ENCODE results near the gene TPD52L2.

TPD52L2 gene

DNA sequence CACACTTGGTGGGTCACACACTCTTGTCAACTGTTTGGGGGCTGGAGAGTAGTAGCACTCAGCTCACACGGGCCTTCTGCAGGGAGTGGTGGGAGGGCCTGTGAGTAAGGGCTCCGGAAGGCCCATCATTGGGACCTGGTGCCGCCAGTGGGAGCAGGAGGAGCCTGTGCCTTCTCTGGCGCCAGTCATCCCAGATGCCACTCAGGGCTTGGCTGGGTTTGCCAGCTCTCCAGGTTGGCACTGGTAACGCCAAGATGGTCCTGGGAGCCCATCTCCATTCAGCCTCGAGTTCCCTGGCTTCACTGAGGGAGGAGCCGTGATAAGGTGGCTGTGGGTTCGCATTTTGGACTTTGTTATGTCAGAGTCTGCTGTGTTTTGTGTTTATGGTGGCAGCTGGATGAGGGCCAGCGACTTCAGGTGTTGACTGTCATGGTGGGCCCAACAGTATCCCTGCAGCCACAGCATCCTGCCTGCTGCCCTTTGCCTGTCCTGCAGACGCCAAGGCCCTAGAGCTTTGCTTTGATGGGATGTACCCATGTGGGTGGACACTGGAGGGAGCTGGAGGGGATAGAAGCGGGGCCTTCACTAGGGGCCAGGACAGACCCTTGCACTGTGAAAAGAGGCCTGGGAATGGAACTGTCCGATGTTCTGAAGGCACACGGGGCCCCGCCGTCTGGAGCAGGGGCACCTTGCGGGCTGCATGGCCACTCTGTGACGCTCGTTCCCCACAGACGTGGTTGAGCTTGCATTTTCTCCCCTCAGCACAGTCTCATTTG, 16.6 kb downstream of the TPD52L2 start:
- DNase-seq, result no peak

DNA sequence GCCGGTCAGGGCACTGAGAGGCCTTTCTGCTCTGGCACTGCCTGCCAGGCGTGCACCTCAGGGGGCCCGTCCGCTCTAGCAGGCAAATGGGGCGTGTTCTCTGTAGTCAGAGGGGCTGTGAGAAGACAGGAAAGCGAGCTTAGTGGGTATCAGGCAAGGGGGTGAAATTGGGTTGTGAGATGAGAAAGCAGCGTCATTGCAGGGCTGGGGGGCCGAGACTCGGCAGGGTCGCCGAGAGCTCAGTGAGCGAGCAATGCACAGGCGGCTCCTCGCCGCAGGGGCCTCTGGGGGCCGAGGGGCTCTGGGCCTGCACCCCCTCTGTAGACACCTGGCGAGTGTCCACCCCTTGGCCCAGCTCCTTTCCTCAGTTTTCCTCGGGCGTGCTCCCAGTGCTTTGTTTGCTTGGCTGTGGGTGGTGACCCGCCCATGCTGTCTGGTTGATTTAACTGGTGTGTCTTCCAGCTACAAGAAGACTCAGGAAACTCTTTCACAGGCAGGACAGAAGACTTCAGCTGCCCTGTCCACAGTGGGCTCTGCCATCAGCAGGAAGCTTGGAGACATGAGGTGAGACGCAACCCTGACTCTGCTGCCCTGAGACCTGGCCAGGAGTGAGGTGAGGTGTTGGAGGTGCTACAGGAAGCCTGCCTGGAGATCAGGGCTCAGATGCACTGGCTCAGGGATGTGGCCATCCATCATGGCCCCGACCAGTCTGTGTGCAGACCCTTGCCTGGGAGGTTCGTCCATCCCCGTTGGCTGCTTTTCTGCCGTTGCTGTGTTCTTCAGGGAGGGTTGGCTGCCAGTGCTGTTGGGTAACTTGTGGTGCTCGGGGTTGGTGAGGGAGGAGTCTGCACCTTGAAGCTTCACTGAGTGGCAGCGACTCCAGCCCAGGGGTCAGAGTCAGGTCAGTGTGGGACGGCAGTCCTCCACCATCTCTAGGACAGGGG, 17.5 kb downstream of the TPD52L2 start:
- DNase-seq, result no peak

DNA sequence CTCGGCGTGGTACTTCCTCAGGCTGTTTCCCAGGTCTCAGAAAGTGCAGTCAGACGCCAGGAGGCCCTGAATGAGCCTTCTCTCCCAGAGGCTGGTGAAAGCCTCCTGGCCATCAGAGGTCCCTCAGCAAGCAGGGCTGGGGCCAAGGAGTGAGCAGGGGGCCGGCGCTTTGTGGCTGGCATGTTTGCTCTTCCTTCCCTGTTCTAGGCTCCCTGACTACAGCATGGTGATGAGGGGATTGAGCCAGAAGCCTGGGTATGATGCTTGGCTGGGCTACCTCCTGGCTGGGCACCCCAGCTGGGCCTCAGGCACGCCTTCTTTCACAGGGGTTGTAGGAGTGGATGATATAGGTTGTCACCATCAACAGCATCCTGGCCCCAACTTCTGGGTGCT, 18.1 kb downstream of the TPD52L2 start:
- no peak for DNase-seq

DNA sequence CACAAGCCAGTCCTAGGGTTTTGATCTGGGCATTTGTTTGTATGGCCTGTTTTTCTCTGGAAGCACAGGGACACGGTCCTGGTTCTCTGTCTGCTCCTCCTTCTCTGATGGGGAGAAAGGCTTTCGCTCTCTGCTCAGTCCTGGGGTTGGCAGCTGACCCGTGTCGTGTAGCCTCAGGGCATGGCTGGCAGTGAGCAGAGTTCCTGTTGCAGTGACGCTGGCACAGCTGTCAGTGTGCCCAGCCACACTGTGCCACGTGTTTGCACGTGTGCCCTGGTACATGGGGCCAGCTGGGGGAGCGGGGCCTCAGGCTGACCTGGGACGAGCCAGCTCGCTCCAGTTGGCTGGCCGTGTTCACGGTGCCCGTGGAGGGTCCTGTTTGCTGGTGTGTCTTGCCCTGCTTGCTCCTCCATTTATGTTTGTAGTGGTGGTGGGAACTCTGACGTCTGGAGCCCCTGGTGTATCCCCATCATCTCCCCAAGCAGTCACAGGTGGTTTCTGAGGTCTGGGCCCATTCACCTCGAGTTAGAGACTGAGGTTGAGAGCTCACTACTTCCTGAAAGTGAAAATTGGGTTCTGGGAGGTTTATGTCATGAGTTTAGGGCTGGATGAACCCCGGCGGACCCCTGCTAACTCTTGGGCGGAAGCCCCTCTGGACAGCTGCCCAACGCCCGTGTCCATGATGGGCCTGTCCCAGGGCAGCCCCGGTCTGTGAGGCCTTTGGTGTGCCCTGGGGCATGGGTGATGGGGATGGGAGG, 19.6 kb downstream of the TPD52L2 start:
- DNase-seq, result peak; percentile 37

DNA sequence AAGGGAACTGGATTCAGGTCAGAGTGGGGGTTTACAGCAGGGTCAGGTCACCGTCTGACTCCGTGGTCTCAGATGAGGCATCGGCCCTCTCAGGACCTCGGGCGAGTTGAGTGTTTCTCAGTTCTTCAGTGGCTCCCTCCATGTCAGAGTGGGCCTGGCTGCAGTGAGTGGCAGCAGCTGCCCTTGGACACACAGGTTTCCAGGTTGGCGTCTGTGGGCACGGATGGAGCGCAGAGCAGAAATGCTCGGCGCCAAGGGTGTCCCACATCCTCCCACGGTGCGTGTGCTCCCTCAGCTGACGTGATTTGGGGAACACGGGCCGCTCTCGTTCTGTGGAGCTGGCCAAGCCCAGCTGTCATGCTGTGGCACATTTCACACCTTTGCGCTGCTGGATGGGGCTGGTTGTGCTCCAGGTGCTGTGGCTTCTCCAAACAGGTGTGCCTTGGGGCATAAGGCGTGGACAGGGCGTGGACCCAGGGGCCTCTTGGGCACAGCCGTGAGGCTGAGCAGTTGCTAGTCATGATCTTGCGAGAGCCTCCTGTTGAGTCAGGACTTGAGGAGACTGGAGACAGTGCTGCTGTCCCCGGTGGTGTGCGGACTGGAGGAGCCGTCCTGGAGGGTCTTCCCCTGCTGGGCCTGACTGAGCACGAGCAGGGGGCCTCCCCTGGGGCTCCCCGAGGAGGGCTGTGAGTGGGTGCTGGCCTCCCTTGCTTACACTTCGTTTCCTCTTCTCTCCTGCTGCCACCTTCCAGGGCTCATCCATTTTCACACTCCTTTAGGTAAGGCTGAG, 20.4 kb downstream of the TPD52L2 start:
- no peak for DNase-seq

DNA sequence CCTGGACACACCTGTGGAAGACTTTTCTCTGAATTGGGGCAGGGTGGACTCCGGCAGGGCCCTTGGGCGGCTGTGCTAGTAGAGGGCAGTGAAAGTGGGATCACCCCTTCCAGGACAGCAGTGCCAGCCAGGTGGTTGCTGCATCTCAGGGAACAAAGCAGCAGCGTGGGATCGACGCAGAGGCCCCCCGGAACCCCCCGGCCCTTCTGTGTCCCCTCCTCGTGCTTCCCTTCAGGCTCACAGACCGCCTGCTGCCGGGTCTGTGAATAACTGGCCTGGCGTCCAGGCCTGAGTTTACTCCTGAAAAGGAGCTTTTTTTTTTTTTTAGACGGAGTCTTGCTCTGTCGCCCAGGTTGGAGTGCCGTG, 21.0 kb downstream of the TPD52L2 start:
- DNase-seq, result no peak

DNA sequence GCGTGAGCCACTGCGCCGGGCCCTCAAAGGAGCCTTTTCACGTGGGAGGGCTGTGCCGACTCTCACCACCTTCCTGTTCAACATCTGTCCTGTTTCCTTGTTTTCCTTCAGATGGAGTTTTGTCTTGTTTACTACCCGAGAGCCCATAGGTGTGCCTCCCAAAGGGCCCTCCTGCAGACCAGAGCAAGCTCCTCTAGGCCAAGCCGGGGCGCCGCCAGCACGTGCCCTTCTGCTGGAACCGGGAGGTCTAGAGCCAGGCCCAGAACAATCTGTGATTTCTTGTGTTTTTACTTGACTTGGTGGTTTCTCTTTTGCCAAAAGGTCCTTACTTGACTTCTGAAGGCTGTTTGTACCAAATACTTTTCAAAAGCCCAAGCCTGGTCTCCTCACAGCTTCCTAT, 21.9 kb downstream of the TPD52L2 start:
- no peak for DNase-seq

DNA sequence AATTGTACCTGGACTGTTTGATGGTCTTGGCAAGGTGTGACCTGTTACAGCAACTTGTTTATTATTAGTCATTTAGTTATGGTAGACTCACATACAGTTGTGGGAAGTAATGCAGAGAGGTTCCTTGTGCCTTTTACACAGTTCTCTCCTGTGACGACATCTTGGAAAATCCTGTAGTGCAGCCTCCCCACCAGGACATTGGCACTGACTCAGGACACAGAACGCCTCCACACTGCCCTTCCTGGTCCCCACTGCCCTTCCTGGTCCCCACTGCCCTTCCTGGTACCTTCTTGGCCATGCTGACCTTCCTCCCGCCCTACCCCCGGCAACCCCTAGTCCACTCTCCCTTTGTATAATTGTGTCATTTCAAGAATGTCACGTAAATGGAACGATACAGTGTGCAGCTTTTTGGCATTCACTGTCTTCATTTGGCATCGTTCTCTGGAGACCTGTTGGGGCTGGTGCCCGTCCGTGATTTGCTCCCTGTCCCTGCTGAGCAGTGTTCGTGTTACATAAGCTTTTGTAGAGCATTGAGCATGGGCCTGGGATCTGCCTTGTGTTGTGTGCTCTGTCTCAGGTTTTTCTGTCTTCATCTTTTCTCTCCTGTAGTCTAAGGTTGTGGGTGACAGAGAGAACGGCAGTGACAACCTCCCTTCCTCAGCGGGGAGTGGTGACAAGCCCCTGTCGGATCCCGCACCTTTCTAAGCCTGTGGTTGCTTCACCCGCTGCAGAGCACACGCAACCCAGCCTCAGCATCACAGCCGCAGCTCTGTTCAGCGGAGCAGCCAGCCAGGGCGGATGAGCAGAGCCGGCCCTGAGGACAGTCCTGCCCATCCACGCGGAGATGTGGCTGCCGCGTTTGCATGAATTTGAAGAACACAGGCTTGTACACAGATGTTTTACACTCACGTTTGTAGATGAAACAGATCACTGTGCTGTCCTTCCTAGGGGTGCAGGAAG, 24.5 kb downstream of the TPD52L2 start:
- no peak for DNase-seq

DNA sequence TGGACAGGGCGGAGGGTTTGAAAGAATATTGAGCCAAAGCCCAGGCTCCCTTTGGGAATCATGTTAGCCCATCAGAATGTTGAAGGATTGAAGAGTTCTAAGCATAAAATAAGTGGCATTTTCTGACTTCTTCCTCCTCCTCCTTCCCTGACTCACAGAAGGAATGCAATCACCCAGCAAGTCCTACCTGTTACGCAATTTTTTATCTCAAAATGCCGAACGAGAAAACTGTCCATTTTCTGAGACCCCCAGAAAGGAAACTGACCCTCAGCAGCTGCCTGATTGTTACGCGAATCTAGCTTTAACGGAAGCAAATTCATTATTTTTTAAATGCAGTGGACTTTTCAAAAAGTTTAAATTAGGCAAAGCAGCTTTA, 25.1 kb downstream of the TPD52L2 start:
- no peak for DNase-seq

DNA sequence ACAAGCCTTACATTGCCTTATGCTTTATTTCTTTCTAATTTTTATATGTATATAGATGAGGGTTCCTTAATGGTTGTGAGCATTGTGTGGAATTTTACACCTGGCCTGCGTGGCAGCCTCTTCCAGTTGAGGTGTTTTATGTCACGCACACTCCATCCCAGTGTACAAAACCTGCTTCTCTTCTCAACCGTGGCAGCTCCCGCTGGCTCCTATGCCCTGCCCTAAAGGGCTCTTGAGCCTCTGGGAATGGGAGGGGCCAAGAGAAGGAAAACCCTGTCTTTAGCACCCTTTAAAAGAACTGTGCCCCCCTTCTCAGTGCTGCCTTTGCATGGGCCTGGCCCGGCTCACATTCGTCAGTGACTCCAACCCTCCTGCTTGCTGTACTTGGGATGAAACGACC, 25.5 kb downstream of the TPD52L2 start:
- no peak for DNase-seq

DNA sequence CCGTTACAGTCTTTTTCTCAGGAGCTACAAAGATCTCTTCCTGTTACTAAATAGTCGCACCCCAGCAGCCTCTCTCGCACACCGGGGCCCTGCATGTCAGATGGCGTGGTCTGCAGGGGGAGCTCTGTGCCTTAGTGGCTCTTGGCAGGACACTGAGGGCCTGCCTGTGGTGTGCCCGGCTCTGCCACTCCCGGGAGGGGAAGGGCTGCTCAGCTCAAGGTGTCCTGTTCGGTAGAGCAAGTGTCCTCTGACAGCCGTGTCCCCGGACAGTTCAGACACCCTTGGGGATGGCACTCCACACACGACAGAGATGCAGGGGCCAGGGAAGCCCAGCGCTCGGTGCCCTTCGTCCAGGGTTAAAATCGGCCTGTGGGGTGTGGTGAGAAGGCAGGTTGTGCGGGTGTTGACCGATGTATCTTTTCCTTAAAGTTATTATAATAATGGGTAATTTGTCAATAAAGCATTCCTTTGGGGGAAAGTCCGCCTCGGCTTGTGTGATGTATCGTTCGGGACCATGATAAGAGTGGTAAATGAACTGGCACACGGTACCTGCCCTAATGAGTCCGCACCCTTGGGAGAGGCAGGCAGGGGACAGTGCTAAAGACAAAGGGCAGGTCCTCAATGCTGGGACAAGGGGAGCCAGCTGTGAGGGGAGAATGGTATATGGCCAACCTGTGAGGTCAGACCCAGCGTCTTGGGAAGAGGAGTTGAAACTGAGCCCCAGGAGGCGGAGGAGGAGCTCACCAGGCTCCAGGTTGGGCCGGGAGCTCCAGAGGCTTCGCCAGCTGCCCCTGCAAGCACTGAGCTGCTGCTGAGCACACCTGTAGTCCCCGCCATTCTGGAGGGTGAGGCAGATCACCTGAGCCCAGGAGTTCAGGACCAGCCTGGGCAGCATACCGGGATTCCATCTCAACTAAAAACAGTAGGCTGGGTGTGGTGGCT, 26.3 kb downstream of the TPD52L2 start:
- DNase-seq, result no peak

DNA sequence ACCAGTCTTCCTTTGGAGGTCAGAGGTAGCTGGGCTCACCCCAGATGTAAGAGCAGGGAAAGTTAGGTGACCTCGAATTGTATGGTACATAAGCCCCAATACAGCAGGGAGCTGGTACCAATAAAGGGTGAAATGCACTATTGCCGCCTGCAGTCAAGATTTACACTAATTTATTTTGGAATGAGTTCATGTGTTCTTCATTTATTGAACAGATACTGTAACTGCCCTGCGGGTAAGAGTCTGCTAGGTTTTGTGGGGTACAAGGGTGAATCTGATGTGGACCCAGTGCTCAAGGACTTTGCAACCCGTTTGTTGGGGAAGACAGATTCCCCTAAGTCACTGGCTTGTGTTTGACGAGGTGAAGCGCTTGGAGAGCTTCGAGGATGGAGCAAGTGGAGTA, 27.3 kb downstream of the TPD52L2 start:
- no peak for DNase-seq

DNA sequence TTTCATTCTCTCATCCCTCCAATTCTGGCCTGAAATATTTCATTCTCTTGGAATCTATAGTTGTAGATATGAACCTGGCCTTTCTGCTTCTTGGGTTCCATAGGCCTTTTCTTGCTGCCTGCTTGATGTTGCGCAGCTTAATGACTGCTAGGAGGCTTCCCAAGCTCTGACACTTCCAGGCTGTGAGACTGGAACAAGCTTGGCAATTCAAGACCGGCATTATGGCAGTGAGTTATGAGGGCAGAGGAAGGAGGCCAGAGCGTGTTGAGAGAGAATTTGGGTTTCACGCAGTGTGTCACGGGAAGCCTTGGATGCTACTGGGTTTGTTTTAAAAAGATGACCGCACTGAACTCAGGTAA, 28.9 kb downstream of the TPD52L2 start:
- no peak for DNase-seq

DNA sequence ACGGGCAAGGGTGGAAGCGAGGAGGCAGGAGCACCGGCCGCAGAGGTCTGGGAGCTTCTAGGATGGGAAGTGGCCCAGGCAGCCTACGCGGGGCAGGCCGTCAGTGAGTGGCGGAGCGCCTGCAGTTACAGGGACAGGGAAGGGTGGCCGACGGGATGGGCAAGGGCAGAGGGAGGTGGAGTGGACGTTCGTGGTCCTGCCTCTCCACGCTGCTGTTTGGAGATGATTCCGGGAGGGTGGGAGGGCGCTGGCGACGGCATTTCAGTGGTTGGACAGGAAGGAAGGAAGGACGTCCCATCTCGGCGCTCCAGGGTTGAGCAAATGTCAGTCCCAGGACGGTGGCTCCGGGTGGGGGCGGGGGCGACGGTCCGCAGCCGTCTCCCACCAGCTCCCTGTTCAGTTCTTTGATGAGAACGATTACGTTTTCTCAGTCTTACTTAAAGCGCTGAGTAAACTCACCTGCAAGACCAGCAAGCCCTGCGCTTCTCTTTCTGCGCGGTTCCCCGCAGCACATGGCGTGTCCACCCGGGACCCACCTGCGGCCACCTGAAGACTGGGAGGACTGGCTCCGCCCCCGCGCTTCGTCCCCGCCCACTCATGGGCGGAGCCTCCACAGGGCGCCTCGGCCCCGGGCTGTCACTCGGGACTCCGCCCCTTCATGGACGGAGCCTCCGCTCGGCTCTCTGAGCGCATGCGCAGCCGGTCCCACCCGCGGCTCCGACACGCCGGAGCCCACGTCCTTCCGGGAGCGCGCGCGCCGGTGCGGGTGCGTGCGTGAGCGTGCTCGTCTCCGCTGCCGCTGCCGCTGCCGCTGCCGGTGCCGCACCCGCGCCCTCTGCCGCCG, 29.5 kb downstream of the TPD52L2 start, which contains the start of gene DNAJC5:
Gene DNAJC5 (plus strand): TSS at position 769 of the 844 bp plus-strand sequence. CDS start 33,220 bp downstream, outside the sequence.
- peak; percentile 96 for DNase-seq

DNA sequence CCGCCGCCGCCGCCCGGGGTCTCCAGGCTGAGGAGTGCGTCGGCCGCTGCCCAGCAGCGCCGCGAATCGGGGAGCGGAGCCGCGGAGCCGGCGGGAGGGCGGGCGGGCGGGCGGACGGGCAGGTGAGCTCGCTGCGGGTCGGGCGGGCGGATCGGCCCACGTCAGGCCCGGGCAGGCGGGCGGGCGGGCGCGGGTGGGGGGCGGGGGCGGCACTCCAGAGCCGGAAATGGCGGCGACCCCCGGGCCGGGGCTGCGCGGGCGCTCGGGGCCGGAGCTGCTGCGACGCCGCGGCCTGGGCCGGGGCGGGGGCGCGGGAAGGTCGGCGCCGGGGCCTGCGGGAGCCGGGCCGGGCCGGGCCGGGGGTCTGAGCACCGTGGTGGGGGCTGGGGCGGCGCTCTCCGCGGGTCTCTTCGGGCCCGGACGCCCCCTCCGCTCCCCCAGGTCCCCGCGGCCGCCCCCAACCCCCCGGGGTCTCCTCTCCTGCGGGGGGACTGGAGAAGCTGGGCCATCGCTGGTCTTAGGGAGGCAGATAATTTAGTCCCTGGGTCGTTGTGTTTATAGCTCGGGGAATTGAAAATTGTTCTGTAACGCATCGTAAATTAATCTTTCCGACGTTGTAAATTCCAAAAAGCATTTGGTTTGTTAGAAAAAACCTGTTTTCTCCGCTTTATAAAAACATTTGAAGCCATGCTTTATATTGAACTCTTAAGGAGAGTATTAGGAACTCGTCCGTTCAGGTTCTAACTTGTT, 30.3 kb downstream of the TPD52L2 start:
- no peak for DNase-seq

DNA sequence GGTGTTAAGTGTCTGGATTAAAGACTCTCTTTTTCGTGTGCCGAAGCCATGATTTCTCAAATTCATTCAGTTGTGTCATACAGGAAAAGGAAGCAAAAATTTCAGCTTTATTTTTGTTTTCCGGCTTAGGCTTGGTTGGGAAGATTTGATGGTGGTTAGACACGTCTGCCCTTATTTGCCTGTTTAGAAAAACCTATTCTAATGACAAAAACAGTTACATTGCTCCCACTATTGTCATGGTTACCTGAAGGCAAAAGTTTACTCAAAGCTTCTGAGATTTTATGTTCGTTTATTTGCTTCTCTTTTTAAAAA, 30.8 kb downstream of the TPD52L2 start:
- DNase-seq, result no peak

DNA sequence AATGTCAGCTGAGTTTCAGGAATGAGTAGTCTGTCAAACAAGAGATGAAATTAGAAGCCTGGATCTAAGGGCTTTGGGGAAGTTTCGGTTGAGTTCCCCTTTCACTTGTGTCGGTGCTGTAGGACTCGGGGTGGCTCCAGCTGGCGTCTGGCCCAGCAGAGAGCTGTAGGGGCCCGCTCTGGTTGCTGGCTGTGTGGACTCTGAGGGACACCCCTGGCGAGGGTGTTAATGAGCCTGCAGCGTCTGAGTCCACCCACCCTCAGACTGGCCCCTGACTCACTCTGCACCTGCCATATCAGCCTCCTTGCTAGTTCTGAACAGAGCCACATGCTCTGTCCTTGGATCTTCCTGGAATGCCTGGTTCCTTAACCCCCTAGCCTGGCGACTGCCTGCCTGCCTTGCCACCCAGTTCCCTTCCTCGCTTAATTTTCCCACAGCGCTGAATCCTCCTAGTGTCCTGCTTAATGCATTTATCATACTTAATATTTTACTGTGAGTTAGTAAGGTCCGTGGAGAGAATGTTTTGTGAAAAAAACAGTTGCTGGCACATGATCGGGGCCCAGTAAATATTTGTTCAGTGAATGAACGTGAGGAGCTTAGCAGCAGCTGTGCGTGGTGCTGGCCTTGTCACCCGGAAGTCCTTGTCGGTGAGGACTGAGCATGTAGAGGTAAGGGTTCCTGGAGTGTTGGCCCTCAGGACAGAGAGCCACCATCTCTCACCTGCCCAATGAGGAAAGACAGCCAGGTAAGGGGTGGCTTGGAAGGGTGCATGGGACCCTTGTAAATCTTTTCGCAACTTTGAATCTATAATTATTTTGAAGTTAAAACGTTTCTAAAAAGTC, 31.4 kb downstream of the TPD52L2 start:
- DNase-seq, result peak; percentile 73
